SK-N-SH (cell line): ENCODE data around the gene DCAKD.

Source experiments
- CTCF ChIP-seq: fragments of 200-600 bp; sonication (generic); IDR thresholded peaks from 2 replicates; pipeline ENCODE4 v1.6.1; 2017; ENCODE audit warnings: antibody characterized with exemption, mild to moderate bottlenecking, moderate library complexity
- ELF1 ChIP-seq: IDR thresholded peaks from 2 replicates; pipeline ENCODE4 v1.4.0; 2012
- FOXM1 ChIP-seq: IDR thresholded peaks from 2 replicates; pipeline ENCODE4 v1.4.0; 2012; ENCODE audit warnings: low read depth, mild to moderate bottlenecking
- MAX ChIP-seq: IDR thresholded peaks from 2 replicates; pipeline ENCODE4 v1.4.0; 2012; ENCODE audit warnings: low read depth
- POLR2AphosphoS5 ChIP-seq: IDR thresholded peaks from 2 replicates; pipeline ENCODE4 v1.6.1; 2012; ENCODE audit warnings: low read depth, low read length
- RCOR1 ChIP-seq: fragments of 150-350 bp; IDR thresholded peaks from 2 replicates; pipeline ENCODE4 v1.6.1; 2017; ENCODE audit warnings: antibody characterized with exemption, low read length
- REST ChIP-seq: IDR thresholded peaks from 2 replicates; pipeline ENCODE4 v1.6.1; 2012; ENCODE audit warnings: mild to moderate bottlenecking, low read depth, low read length, moderate library complexity
- SMC3 ChIP-seq: IDR thresholded peaks from 2 replicates; pipeline ENCODE4 v1.6.1; 2012; ENCODE audit warnings: low read depth, low read length, improper control_type of control experiment
- USF1 ChIP-seq: IDR thresholded peaks from 2 replicates; pipeline ENCODE4 v1.4.0; 2012; ENCODE audit warnings: low read depth, borderline replicate concordance
- USF2 ChIP-seq: fragments of 150-350 bp; IDR thresholded peaks from 2 replicates; pipeline ENCODE4 v1.6.1; 2017; ENCODE audit warnings: antibody characterized with exemption, low read length, low read depth, borderline replicate concordance

GRCh38 chr17:44988044-44988942 lies 63.1 kb downstream of the DCAKD start:
- TF ChIP-seq CTCF = no peak
- no peak for TF ChIP-seq USF1
- no peak for TF ChIP-seq RCOR1
- TF ChIP-seq ELF1 = no peak
- no peak for TF ChIP-seq MAX
- no peak for TF ChIP-seq FOXM1
- no peak for TF ChIP-seq REST
- TF ChIP-seq USF2 = no peak
- no peak for TF ChIP-seq POLR2AphosphoS5
- no peak for TF ChIP-seq SMC3
